Nephron progenitor cell (in vitro differentiated cells): ENCODE data around the gene HIP1.
A peak's percentile ranks its signal among the peaks of the same experiment; 100 is the strongest.

Experiments
- DNase-seq: peaks from one replicate; pipeline ENCODE4 v3.0.0; 2021
- H3K27ac Mint-ChIP-seq: 2 replicates; pipeline ENCODE4 v1.8.0; 2021; ENCODE audit warnings: mild to moderate bottlenecking, moderate library complexity, mixed read lengths
- H3K27me3 Mint-ChIP-seq: 2 replicates; pipeline ENCODE4 v1.8.0; 2021; ENCODE audit warnings: mild to moderate bottlenecking, low read depth, mixed read lengths; ENCODE audit not compliant: poor library complexity
- H3K36me3 Mint-ChIP-seq: 2 replicates; pipeline ENCODE4 v1.8.0; 2021; ENCODE audit warnings: low read depth, mixed read lengths
- H3K4me1 Mint-ChIP-seq: 2 replicates; pipeline ENCODE4 v1.8.0; 2021; ENCODE audit warnings: mixed read lengths
- H3K4me3 Mint-ChIP-seq: 2 replicates; pipeline ENCODE4 v1.8.0; 2021; ENCODE audit warnings: mild to moderate bottlenecking, moderate library complexity, mixed read lengths
- H3K9me3 Mint-ChIP-seq: 2 replicates; pipeline ENCODE4 v1.8.0; 2021; ENCODE audit warnings: mild to moderate bottlenecking, moderate library complexity, mixed read lengths
- CTCF ChIP-seq: fragments of 200-600 bp; sonication (generic); IDR thresholded peaks from 2 replicates; pipeline ENCODE4 v1.5.0; 2021; ENCODE audit warnings: antibody characterized with exemption

HIP1 gene

GRCh38 chr7:75646571-75647102 lies 92.1 kb downstream of the HIP1 start:
- Mint-ChIP-seq H3K4me3 (no peak overlapping the region), H3K9me3 (peaks cover 10% of the 10 kb centered on the region)

GRCh38 chr7:75645570-75645969 lies 93.2 kb downstream of the HIP1 start:
- Mint-ChIP-seq H3K4me1 (peaks cover 33% of the 10 kb centered on the region), H3K4me3 (no peak overlapping the region), H3K36me3 (peaks cover 8% of the 10 kb centered on the region), H3K27ac (no peak overlapping the region), H3K9me3 (peaks cover 10% of the 10 kb centered on the region), H3K27me3 (no peaks in the 10 kb centered on the region)
- no peak for TF ChIP-seq CTCF
- no peak for DNase-seq

More at GRCh38 chr7:75646571-75647102, 92.1 kb downstream of the HIP1 start:
- H3K27me3 Mint-ChIP-seq, result no peaks in the 10 kb centered on the region
- H3K27ac Mint-ChIP-seq, result no peak overlapping the region
- H3K36me3 Mint-ChIP-seq, result peaks cover 8% of the 10 kb centered on the region
- H3K4me1 Mint-ChIP-seq, result peaks cover 36% of the 10 kb centered on the region
- no peak for TF ChIP-seq CTCF
- DNase-seq, result no peak

GRCh38 chr7:75644589-75644988 lies 94.2 kb downstream of the HIP1 start:
- Mint-ChIP-seq H3K27me3 (no peaks in the 10 kb centered on the region), H3K36me3 (peaks cover 8% of the 10 kb centered on the region), H3K27ac (no peak overlapping the region), H3K4me3 (no peak overlapping the region), H3K4me1 (peaks cover 30% of the 10 kb centered on the region), H3K9me3 (peaks cover 10% of the 10 kb centered on the region)
- no peak for TF ChIP-seq CTCF
- DNase-seq, result peak; percentile 15

GRCh38 chr7:75642810-75643486 lies 95.8 kb downstream of the HIP1 start:
- Mint-ChIP-seq H3K4me1 (peaks cover 36% of the 10 kb centered on the region), H3K27me3 (no peaks in the 10 kb centered on the region), H3K4me3 (no peak overlapping the region), H3K27ac (no peak overlapping the region), H3K36me3 (peaks cover 6% of the 10 kb centered on the region), H3K9me3 (peaks cover 10% of the 10 kb centered on the region)
- DNase-seq, result peak; percentile 41
- TF ChIP-seq CTCF, result peak; percentile 57

GRCh38 chr7:75640201-75640600 lies 98.5 kb downstream of the HIP1 start:
- TF ChIP-seq CTCF, result no peak
- Mint-ChIP-seq H3K4me3 (peak overlapping the region; percentile 93), H3K36me3 (peaks cover 3% of the 10 kb centered on the region), H3K4me1 (peaks cover 55% of the 10 kb centered on the region), H3K27me3 (peaks cover under 1% of the 10 kb centered on the region), H3K9me3 (peaks cover 10% of the 10 kb centered on the region), H3K27ac (peak overlapping the region; percentile 90)
- DNase-seq, result no peak

GRCh38 chr7:75639886-75640190 lies 98.9 kb downstream of the HIP1 start:
- H3K4me1 Mint-ChIP-seq, result peaks cover 58% of the 10 kb centered on the region
- no peak for TF ChIP-seq CTCF
- peak; percentile 15 for DNase-seq
- H3K36me3 Mint-ChIP-seq, result peaks cover 6% of the 10 kb centered on the region
- peak overlapping the region; percentile 90 for H3K27ac Mint-ChIP-seq
- peaks cover 10% of the 10 kb centered on the region for H3K9me3 Mint-ChIP-seq
- H3K4me3 Mint-ChIP-seq, result peak overlapping the region; percentile 93
- peaks cover 3% of the 10 kb centered on the region for H3K27me3 Mint-ChIP-seq
